Hepatic stellate cell (primary cell): ENCODE measurements around the gene FBN1.
A peak's percentile ranks its signal among the peaks of the same experiment; 100 is the strongest.

Experiments
- DNase-seq: peaks from one replicate; pipeline ENCODE4 v3.0.0; 2011; ENCODE audit warnings: low spot score

Gene FBN1

DNA sequence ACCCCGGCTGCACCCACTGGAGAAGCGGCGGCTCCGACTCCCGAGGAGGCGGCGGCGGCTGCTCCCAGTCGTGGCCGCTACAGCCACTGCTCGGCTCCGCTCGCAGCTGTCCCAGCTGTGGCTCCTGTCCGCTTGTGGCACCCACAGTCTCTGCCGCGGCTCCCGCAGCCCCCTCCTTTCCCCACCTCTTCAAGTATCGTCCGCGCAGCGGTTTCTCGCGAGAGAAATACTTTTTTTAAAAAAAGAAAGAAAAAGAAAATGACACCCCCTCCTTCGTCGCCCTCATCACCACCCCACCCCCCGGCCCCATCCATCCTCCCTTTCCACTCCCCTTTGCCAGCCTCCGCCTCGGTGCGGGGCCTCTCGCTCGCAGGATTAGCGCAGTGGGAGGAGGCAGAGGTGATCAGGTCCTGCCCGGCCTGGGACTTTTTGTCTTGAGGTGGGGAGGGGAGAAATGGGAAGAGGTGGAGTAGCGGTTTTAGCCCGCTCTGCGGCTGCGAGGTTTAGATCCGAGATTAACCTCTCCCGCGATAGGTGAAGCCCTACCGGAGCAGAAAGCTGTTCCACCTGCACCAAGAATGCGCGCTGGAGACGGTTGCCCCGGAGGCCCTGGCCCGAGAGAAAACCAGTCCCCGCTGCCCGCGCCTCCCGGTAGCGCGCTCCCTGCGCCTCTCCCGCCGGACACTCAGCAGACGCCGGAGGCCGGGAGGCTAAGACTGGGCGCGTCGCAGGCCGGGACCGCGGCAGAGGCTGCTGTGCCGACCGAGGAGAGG, at the start of gene FBN1:
Gene FBN1 (minus strand): TSS at position 152 of the 773 bp plus-strand sequence. CDS start 940 bp downstream, outside the sequence.
- peak; percentile 86 for DNase-seq

- no peak for DNase-seq
Measured at GRCh38 chr15:48693484-48693883, 48.0 kb upstream of the FBN1 start.

- no peak for DNase-seq
Measured at GRCh38 chr15:48688493-48688892, 43.0 kb upstream of the FBN1 start.

GRCh38 chr15:48683991-48684765, 38.7 kb upstream of the FBN1 start:
- DNase-seq, result no peak

DNA sequence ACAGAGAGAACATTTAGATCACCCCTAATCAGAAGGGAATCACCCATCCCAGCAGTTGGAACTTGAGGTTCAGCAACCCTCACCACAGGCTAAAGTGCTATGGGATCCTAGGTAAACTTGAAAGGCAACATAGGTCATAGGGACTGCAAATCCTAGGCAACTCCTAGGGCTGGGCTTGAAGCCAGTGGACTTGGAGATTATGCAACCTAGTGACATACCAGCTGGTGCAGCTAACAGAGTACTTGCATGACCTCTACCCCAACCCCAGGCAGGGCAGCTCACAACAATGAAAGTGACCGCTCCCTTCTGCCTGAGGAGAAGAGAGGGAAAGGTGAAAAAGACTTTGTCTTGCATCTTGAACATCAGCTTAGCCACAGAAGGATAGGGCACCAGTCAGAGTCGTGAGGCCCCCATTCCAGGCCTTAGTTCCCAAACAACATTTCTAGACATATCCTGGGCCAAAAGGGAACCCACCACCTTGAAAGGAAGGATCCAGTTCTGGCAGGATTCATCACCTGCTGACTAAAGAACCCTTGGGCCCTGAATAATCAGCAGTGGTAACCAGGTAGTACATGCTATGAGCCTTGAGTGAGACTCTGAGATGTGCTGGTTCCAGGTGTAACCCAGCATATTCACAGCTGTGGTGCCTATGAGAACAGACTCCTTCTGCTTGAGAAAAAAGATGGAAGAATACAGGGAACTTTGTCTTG, 37.6 kb upstream of the FBN1 start:
- no peak for DNase-seq

- no peak for DNase-seq
Measured at GRCh38 chr15:48681353-48681752, 35.8 kb upstream of the FBN1 start.

- no peak for DNase-seq
Measured at GRCh38 chr15:48680841-48681240, 35.3 kb upstream of the FBN1 start.

GRCh38 chr15:48679952-48680351, 34.4 kb upstream of the FBN1 start:
- DNase-seq, result no peak

DNA sequence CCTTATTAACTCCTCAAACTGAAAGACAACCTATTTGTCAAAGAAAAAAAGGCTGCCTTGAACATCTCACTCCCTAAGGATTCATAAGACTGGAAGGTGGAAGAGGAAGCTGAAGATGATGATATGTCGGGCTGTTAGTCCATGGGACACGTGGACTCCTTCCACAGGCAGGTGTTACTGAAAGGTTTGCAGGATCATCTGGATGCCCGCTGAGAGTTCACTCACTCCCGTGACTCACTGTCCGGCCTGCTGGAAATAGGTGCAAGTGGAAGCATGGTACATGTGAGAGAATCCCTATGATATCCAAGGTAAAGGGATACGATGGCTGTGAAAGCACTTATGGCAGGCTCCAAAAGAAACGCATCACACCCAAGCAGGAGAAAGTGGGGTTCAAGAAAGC, 33.3 kb upstream of the FBN1 start:
- no peak for DNase-seq

DNA sequence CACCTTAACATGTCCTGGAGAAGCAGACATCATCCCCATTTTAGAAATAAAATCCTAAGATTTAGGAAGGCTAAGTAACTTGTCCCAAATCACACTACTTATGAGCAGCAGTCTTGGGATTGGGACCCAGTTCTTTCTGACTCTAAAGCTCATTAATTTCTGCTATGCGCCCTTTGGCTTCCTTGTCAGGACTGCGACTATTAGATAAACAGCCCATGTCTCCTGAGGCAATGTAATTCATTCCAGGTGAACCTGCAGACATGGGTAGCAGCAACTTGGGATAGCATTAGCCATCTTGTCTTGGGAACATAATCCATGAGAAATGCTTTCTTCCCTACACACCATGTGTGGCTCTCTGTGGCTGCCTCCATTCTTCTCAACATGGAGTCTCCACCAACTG, 32.3 kb upstream of the FBN1 start:
- DNase-seq, result no peak

DNA sequence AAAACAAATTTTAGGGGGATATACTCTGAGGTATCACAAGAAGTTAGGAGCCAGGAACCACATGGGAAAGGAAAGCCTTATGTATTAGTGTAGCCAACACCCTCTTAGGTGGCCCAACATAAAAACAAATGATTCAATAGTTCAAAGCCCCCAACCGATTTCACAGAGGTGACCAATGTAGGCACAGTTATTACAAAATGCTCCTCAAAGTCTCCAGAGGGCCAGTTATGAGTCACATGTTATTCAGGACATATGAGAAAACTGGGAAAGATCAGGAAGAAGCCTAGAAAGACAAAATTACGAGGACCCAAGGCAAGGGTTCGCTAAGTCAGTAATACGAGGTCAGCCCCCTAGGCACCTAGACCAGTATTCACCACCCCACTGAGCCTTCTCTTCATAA, 29.9 kb upstream of the FBN1 start:
- DNase-seq, result no peak

DNA sequence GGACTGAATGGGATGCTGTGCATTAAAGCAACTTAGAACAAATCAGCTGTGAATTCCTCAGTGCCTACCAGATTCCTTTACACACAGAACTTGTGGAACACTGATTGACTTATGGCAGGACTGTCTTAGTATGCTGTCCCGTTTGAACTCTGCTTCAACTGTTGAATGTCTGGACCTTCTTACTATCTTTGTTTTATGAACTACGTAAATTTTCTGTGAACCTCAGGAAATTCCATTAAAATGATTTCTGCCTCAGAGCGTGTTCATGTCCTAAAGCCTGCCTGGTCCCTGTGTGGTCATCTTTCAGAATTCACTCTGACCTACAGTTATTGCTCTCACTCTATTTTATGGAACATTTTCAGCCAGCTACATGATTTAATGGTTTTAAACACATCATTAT, 29.4 kb upstream of the FBN1 start:
- DNase-seq, result no peak

DNA sequence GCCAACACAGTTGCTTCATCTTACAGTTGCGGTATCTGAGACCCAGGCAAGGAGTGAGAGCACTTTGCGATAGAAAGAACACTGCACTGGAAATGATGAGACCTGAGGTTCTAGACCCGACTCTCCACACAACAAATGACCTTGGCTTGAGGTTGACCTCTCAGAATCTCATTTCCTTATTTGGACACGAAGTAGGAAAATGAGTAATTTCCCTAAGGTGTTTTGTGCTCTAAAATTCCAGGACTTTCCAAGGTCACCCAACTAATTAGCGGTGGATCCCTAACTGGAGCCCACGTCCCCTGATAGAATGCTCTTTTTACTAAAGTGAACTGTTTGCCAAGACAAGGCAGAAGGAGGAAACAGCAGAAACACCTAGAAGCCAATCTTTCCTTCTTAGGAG, 26.7 kb upstream of the FBN1 start:
- DNase-seq, result no peak

DNA sequence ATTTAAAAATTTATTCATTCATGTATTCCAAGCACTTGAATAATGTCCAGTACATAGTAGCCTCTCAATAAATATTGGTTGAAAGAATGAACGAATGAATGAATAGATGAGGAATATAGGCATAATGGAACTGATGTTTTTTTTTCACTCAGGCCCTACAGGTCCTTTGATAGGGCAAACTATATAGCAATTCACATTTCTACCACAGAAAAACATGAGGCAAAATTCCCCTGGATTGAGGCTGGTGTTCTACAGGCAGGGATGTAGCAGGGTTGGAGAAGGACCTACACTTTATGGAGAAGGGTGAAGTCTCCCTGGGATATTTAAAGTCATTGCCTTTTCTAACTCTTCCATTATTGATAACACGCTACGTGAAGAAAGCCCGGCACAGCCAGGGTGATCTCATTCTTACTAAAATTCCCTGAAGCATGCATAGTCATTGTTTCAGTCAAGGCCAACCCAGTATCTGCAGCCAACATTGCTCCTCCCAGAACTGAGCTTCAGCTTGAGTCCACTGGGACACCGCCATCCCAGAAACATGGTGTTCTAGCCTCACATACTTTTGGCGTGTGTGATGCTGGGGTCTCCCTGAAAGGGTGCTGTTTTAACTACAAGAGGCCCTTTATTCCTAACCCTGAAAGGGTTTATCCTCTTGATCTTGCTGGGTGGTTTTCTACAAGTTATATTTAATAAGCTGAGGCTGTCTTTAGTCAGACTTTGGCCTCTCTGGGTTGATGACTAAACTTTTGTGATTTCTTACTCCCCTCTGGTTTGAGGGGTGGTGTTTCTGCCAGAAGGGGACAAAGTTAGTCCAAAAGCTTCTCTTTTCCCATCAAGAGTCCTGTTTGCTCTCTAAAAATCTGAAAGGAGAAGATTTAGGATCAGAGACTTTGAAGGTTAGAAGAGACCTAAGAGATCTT, 25.9 kb upstream of the FBN1 start:
- peak; percentile 45 for DNase-seq

GRCh38 chr15:48667701-48668100, 22.2 kb upstream of the FBN1 start:
- no peak for DNase-seq

- DNase-seq, result no peak
Measured at GRCh38 chr15:48664436-48664835, 18.9 kb upstream of the FBN1 start.

- DNase-seq, result no peak
Measured at GRCh38 chr15:48657950-48658591, 12.6 kb upstream of the FBN1 start.

DNA sequence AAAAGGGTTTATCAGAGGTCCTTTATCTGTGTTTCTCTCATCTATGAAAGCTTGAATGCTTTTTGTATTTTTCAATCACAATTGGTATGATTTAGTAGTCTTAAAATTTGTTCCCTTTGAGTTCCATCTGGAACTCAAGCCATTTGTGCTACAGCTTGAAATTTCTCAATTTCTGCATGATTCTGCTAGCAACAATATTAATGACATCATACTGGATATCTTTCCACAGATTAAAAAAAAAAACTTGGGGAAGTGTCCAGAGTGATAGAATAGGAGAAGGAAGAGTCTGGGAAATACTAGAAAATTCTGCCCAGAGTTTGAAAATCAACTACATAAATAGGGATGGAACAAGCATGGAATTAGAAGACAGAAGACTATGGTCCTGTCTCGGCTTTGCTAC, 9.3 kb upstream of the FBN1 start:
- DNase-seq, result no peak

GRCh38 chr15:48653913-48654670, 8.6 kb upstream of the FBN1 start:
- DNase-seq, result no peak

DNA sequence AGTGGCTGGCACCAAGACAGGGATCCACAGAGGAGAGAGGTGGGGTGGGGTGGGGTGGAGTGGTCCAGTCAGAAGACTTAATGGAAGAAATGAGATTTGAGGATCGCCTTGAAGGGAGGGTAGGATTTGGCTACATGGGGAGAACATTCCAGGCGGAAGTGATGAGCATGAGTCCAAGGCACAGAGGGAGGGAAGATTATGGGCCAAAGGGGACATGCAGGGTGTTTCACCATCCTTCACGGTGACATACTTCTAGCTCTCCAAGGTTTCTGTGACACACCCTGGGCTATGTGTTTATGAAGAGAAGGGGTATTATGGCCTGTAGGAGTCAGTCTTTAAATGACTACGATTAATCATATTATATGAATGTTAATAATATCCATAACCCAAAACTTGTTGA, 7.7 kb upstream of the FBN1 start:
- no peak for DNase-seq
